ENCODE measurements around the gene CCDC34. TPM values are rescaled to one million over a fixed set of nuclear protein-coding genes. Genes with fewer than 3 reads are reported as not detected.
A peak's percentile ranks its signal among the peaks of the same experiment; 100 is the strongest.

The CCDC34 gene
- total RNA-seq, 3 donors from 2014 or later: 7.2 to 11.2 (median 10.1) TPM

- Histone ChIP-seq H3K4me3 (no peak overlapping the region), H3K4me1 (ENCODE audit: low read depth) (peaks cover 40% of the 10 kb centered on the region), H3K9me3 (no peaks in the 10 kb centered on the region), H3K36me3 (ENCODE audit: low read depth) (no peaks in the 10 kb centered on the region)
- intact Hi-C loops (cut with DNase I, micrococcal nuclease): no loop called here
- no peak for TF ChIP-seq CTCF (IDR thresholded peaks at IDR 0.05)
- ATAC-seq (no peak), DNase-seq (no peak)
Observed at GRCh38 chr11:27391331-27392015, 28.5 kb upstream of the CCDC34 start.

- Histone ChIP-seq H3K4me1 (ENCODE audit: low read depth) (peaks cover 32% of the 10 kb centered on the region), H3K4me3 (no peak overlapping the region), H3K9me3 (no peaks in the 10 kb centered on the region), H3K36me3 (ENCODE audit: low read depth) (no peaks in the 10 kb centered on the region)
- no peak for TF ChIP-seq CTCF (IDR thresholded peaks at IDR 0.05)
- intact Hi-C loops (cut with DNase I, micrococcal nuclease): no loop called here
- DNase-seq (no peak), ATAC-seq (no peak)
Observed at GRCh38 chr11:27390318-27391295, 27.6 kb upstream of the CCDC34 start.

GRCh38 chr11:27388869-27389268, 25.9 kb upstream of the CCDC34 start:
- peaks cover 8% of the 10 kb centered on the region for H3K36me3 ChIP-seq (ENCODE audit: low read depth)
- TF ChIP-seq CTCF (IDR thresholded peaks at IDR 0.05): no peak
- H3K4me3 ChIP-seq: no peak overlapping the region
- intact Hi-C loops (cut with DNase I, micrococcal nuclease): loop anchor here in 1 of 2 donors (5.0 kb wide), 1 partner anchor 78 kb away; no protein-coding TSS in a partner anchor
- DNase-seq: no peak
- peak; percentile 88 for ATAC-seq
- no peaks in the 10 kb centered on the region for H3K9me3 ChIP-seq
- H3K4me1 ChIP-seq (ENCODE audit: low read depth): peaks cover 21% of the 10 kb centered on the region

- no peak for TF ChIP-seq CTCF (IDR thresholded peaks at IDR 0.05)
- ATAC-seq (peak; percentile 55), DNase-seq (no peak)
- Histone ChIP-seq H3K36me3 (ENCODE audit: low read depth) (peaks cover 8% of the 10 kb centered on the region), H3K9me3 (no peaks in the 10 kb centered on the region), H3K4me1 (ENCODE audit: low read depth) (peaks cover 17% of the 10 kb centered on the region), H3K4me3 (no peak overlapping the region)
- intact Hi-C loops (cut with DNase I, micrococcal nuclease): loop anchor here in 1 of 2 donors (5.0 kb wide), 1 partner anchor 79 kb away; no protein-coding TSS in a partner anchor
Observed at GRCh38 chr11:27388001-27388400, 25.0 kb upstream of the CCDC34 start.

- peaks cover 8% of the 10 kb centered on the region for H3K36me3 ChIP-seq (ENCODE audit: low read depth)
- ATAC-seq: no peak
- H3K4me1 ChIP-seq (ENCODE audit: low read depth): peaks cover 15% of the 10 kb centered on the region
- DNase-seq: no peak
- TF ChIP-seq CTCF (IDR thresholded peaks at IDR 0.05): no peak
- H3K9me3 ChIP-seq: no peaks in the 10 kb centered on the region
- intact Hi-C loops (cut with DNase I, micrococcal nuclease): loop anchor here in 1 of 2 donors (5.0 kb wide), 1 partner anchor 80 kb away; no protein-coding TSS in a partner anchor
- no peak overlapping the region for H3K4me3 ChIP-seq
Observed at GRCh38 chr11:27387362-27387761, 24.3 kb upstream of the CCDC34 start.

Measured in mucosa of descending colon (tissue), 3 donors.